SK-N-SH (cell line): Measurements from ENCODE around the gene GTF2E1.

ENCODE experiments used
- CHD2 ChIP-seq: fragments of 150-350 bp; IDR thresholded peaks from 2 replicates; pipeline ENCODE4 v1.6.1; 2018; ENCODE audit warnings: low read length; ENCODE audit not compliant: partially characterized antibody
- CTCF ChIP-seq: fragments of 200-600 bp; sonication (generic); IDR thresholded peaks from 2 replicates; pipeline ENCODE4 v1.6.1; 2017; ENCODE audit warnings: antibody characterized with exemption, mild to moderate bottlenecking, moderate library complexity
- EP300 ChIP-seq, 2 experiments: IDR thresholded peaks; 2 replicates each; pipeline versions ENCODE4 v1.4.0 to v1.6.1; 2012; ENCODE audit warnings: borderline replicate concordance in 1 of 2, low read depth in 1 of 2, low read length in 1 of 2
- GATA2 ChIP-seq: sonication (generic); formaldehyde crosslinking; IDR thresholded peaks from 2 replicates; pipeline ENCODE4 v1.5.0; 2020; ENCODE audit warnings: mild to moderate bottlenecking, missing genetic modification reagents
- JUND ChIP-seq: IDR thresholded peaks from 2 replicates; pipeline ENCODE4 v1.4.0; 2012
- MAX ChIP-seq: IDR thresholded peaks from 2 replicates; pipeline ENCODE4 v1.4.0; 2012; ENCODE audit warnings: low read depth
- MEF2A ChIP-seq: IDR thresholded peaks from 2 replicates; pipeline ENCODE4 v1.4.0; 2012; ENCODE audit warnings: low read depth, borderline replicate concordance
- MXI1 ChIP-seq: IDR thresholded peaks from 2 replicates; pipeline ENCODE4 v1.6.1; 2012; ENCODE audit warnings: mild to moderate bottlenecking, low read depth, low read length, improper control_type of control experiment
- POLR2AphosphoS5 ChIP-seq: IDR thresholded peaks from 2 replicates; pipeline ENCODE4 v1.6.1; 2012; ENCODE audit warnings: low read depth, low read length
- REST ChIP-seq: IDR thresholded peaks from 2 replicates; pipeline ENCODE4 v1.6.1; 2012; ENCODE audit warnings: mild to moderate bottlenecking, low read depth, low read length, moderate library complexity
- SIN3A ChIP-seq: IDR thresholded peaks from 2 replicates; pipeline ENCODE4 v1.6.1; 2012; ENCODE audit warnings: low read depth, mild to moderate bottlenecking, low read length, moderate library complexity, borderline replicate concordance
- TAF1 ChIP-seq: IDR thresholded peaks from 2 replicates; pipeline ENCODE4 v1.6.1; 2012; ENCODE audit warnings: low read depth, mild to moderate bottlenecking, low read length, moderate library complexity, borderline replicate concordance
- USF2 ChIP-seq: fragments of 150-350 bp; IDR thresholded peaks from 2 replicates; pipeline ENCODE4 v1.6.1; 2017; ENCODE audit warnings: antibody characterized with exemption, low read length, low read depth, borderline replicate concordance
- YY1 ChIP-seq: IDR thresholded peaks from 2 replicates; pipeline ENCODE4 v1.4.0; 2012; ENCODE audit warnings: low read depth, mild to moderate bottlenecking

- TF ChIP-seq YY1: no peak
- TF ChIP-seq MEF2A: no peak
- TF ChIP-seq CTCF: no peak
- TF ChIP-seq MAX: no peak
- no peak for TF ChIP-seq USF2
- TF ChIP-seq TAF1: no peak
- TF ChIP-seq MXI1: no peak
- TF ChIP-seq GATA2: no peak
- TF ChIP-seq CHD2: no peak
- TF ChIP-seq REST: no peak
- no peak for TF ChIP-seq EP300 (IDR thresholded peaks at IDR 0.05; ENCODE audit: borderline replicate concordance in 1 of 2, low read depth in 1 of 2, low read length in 1 of 2)
- no peak for TF ChIP-seq SIN3A
- no peak for TF ChIP-seq POLR2AphosphoS5
- TF ChIP-seq JUND: no peak
Measured at GRCh38 chr3:120797857-120798256, 55.3 kb downstream of the GTF2E1 start.
